Measurements from ENCODE around the gene TBX3.

TBX3 gene

GRCh38 chr12:114655934-114656749 lies 27.8 kb downstream of the TBX3 start:
- no peak overlapping the region for H3K4me3 ChIP-seq (ENCODE audit: low read depth, low read length)
- TF ChIP-seq, protein P1, sequence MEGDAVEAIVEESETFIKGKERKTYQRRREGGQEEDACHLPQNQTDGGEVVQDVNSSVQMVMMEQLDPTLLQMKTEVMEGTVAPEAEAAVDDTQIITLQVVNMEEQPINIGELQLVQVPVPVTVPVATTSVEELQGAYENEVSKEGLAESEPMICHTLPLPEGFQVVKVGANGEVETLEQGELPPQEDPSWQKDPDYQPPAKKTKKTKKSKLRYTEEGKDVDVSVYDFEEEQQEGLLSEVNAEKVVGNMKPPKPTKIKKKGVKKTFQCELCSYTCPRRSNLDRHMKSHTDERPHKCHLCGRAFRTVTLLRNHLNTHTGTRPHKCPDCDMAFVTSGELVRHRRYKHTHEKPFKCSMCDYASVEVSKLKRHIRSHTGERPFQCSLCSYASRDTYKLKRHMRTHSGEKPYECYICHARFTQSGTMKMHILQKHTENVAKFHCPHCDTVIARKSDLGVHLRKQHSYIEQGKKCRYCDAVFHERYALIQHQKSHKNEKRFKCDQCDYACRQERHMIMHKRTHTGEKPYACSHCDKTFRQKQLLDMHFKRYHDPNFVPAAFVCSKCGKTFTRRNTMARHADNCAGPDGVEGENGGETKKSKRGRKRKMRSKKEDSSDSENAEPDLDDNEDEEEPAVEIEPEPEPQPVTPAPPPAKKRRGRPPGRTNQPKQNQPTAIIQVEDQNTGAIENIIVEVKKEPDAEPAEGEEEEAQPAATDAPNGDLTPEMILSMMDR (IDR thresholded peaks at IDR 0.05; ENCODE audit: low read depth, low read length, missing control alignments), result no peak
- no peak for DNase-seq (ENCODE audit: low read depth)

DNA sequence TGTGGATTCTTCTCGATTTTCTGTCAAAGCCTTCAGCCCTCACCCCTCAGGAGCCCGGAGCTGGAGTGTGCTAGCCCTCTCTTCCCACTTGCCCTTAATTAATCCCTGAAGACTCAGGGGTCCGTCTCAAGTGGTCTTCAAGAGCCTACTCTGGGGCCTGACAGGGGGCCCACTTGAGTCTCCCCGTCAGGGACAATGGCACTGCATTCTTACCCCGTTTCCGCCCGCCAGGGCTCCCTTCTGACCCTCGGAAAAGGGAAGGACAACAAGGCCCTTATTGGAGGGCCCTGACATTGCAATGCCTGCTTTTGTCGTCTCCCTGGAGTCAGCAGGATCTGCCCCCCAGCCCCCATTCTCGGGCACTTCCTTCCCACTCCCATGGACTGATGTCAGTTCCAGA lies 34.4 kb downstream of the TBX3 start:
- DNase-seq (ENCODE audit: low read depth), result no peak
- H3K4me3 ChIP-seq (ENCODE audit: low read depth, low read length), result no peak overlapping the region
- TF ChIP-seq, protein P1 (IDR thresholded peaks at IDR 0.05; ENCODE audit: low read depth, low read length, missing control alignments), result no peak

- TF ChIP-seq, protein P1 (IDR thresholded peaks at IDR 0.05; ENCODE audit: low read depth, low read length, missing control alignments), result no peak
- no peak overlapping the region for H3K4me3 ChIP-seq (ENCODE audit: low read depth, low read length)
- no peak for DNase-seq (ENCODE audit: low read depth)
Observed at GRCh38 chr12:114648711-114649110, 35.3 kb downstream of the TBX3 start.

GRCh38 chr12:114638790-114639435 lies 45.1 kb downstream of the TBX3 start:
- no peak overlapping the region for H3K4me3 ChIP-seq (ENCODE audit: low read depth, low read length)
- DNase-seq (ENCODE audit: low read depth), result no peak
- TF ChIP-seq, protein P1 (IDR thresholded peaks at IDR 0.05; ENCODE audit: low read depth, low read length, missing control alignments), result no peak

GRCh38 chr12:114636723-114637480 lies 47.1 kb downstream of the TBX3 start:
- TF ChIP-seq, protein P1 (IDR thresholded peaks at IDR 0.05; ENCODE audit: low read depth, low read length, missing control alignments), result no peak
- DNase-seq (ENCODE audit: low read depth), result no peak
- no peak overlapping the region for H3K4me3 ChIP-seq (ENCODE audit: low read depth, low read length)

DNA sequence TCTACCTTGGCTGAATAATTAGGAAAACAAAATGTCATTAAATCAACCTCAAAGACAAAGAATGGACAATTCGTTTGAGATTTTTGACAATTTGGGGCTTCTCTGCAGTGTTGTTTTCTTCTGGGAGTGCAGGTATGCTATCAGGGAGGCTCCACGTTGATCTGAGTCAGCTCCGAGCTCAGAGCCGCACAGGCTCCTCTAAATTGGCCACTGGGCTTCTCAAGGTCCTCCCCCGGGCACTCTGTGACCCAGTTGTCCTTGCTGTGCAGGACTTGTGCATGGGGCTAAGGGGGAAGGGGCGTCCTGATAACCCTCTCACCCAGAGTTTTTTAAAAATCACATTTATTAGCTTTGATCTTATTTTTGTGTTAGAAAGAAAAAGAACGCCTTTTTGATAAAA lies 52.7 kb downstream of the TBX3 start:
- TF ChIP-seq, protein P1 (IDR thresholded peaks at IDR 0.05; ENCODE audit: low read depth, low read length, missing control alignments), result no peak
- H3K4me3 ChIP-seq (ENCODE audit: low read depth, low read length), result no peak overlapping the region
- DNase-seq (ENCODE audit: low read depth), result no peak
